GM21367 (cell line): ENCODE measurements around the gene EPS15.
"Not testable (repeated sequence)": the region's sequence is repeated elsewhere in the genome, so short reads cannot be mapped to it uniquely, and the experiment has no call there.

ENCODE experiments used
- ATAC-seq: cut with Tn5 transposase; IDR thresholded peaks from one replicate; pipeline ENCODE4 v1.9.1; 2021; ENCODE audit not compliant: unreplicated experiment

Gene EPS15

GRCh38 chr1:51392241-51392640 lies 126.8 kb downstream of the EPS15 start:
- ATAC-seq: no peak

GRCh38 chr1:51390641-51391040 lies 128.4 kb downstream of the EPS15 start:
- ATAC-seq: not testable (repeated sequence)

GRCh38 chr1:51387288-51387687 lies 131.8 kb downstream of the EPS15 start:
- not testable (repeated sequence) for ATAC-seq

- ATAC-seq: not testable (repeated sequence)
Measured at GRCh38 chr1:51386259-51386658, 132.8 kb downstream of the EPS15 start.

- ATAC-seq: no peak
Measured at GRCh38 chr1:51385776-51386175, 133.3 kb downstream of the EPS15 start.

- ATAC-seq: no peak
Measured at GRCh38 chr1:51381964-51382363, 137.1 kb downstream of the EPS15 start.

GRCh38 chr1:51380936-51381335 lies 138.1 kb downstream of the EPS15 start:
- no peak for ATAC-seq

- no peak for ATAC-seq
Measured at GRCh38 chr1:51378871-51379270, 140.2 kb downstream of the EPS15 start.

GRCh38 chr1:51373898-51374297 lies 145.2 kb downstream of the EPS15 start:
- ATAC-seq: no peak

- ATAC-seq: no peak
Measured at GRCh38 chr1:51372561-51372960, 146.5 kb downstream of the EPS15 start.

- no peak for ATAC-seq
Measured at GRCh38 chr1:51369171-51369570, 149.9 kb downstream of the EPS15 start.

- ATAC-seq: no peak
Measured at GRCh38 chr1:51365774-51366173, 153.3 kb downstream of the EPS15 start.

GRCh38 chr1:51359879-51360278 lies 159.2 kb downstream of the EPS15 start:
- no peak for ATAC-seq

GRCh38 chr1:51355382-51355781 lies 163.7 kb downstream of the EPS15 start:
- no peak for ATAC-seq

GRCh38 chr1:51354416-51354815 lies 164.7 kb downstream of the EPS15 start:
- ATAC-seq: no peak

GRCh38 chr1:51351907-51352306 lies 167.2 kb downstream of the EPS15 start:
- ATAC-seq: no peak

- ATAC-seq: no peak
Measured at GRCh38 chr1:51349862-51350261, 169.2 kb downstream of the EPS15 start.

GRCh38 chr1:51348147-51348527 lies 170.9 kb downstream of the EPS15 start:
- ATAC-seq: no peak

GRCh38 chr1:51347398-51348146 lies 171.5 kb downstream of the EPS15 start:
- ATAC-seq: no peak

- no peak for ATAC-seq
Measured at GRCh38 chr1:51346086-51346942, 172.8 kb downstream of the EPS15 start.

- no peak for ATAC-seq
Measured at GRCh38 chr1:51345300-51345687, 173.8 kb downstream of the EPS15 start.

GRCh38 chr1:51344602-51345299 lies 174.3 kb downstream of the EPS15 start:
- no peak for ATAC-seq
